NCI-H748 (cell line): Measurements from ENCODE around the gene JAM2.
"Not testable (repeated sequence)": the region's sequence is repeated elsewhere in the genome, so short reads cannot be mapped to it uniquely, and the experiment has no call there.

Experiments used
- DNase-seq: peaks from one replicate; lab custom pipeline; 2025; ENCODE audit not compliant: unreplicated experiment; lab: John Stamatoyannopoulos, UW

Gene JAM2

GRCh38 chr21:25638660-25639550, at the start of gene JAM2:
Gene JAM2, plus strand, starts transcription at chr21:25639258. Its CDS starts 564 bp downstream, at chr21:25639822.
- DNase-seq, result peak; percentile 41

GRCh38 chr21:25589887-25590286, 49.2 kb upstream of the JAM2 start:
- DNase-seq, result no peak

GRCh38 chr21:25607151-25608043, 31.7 kb upstream of the JAM2 start, which contains the start of gene MRPL39:
Gene MRPL39, minus strand, starts transcription at chr21:25607481. Its CDS starts 6 bp downstream, at chr21:25607475.
- peak; percentile 91 for DNase-seq

- peak; percentile 77 for DNase-seq
Observed at GRCh38 chr21:25608044-25608737, 30.9 kb upstream of the JAM2 start.

- no peak for DNase-seq
Observed at GRCh38 chr21:25614441-25614840, 24.6 kb upstream of the JAM2 start.

GRCh38 chr21:25615880-25616279, 23.2 kb upstream of the JAM2 start:
- DNase-seq, result no peak

- DNase-seq, result no peak
Observed at GRCh38 chr21:25619198-25619597, 19.9 kb upstream of the JAM2 start.

GRCh38 chr21:25624511-25624910, 14.5 kb upstream of the JAM2 start:
- no peak for DNase-seq

GRCh38 chr21:25625036-25625435, 14.0 kb upstream of the JAM2 start:
- DNase-seq, result no peak

GRCh38 chr21:25625776-25626555, 13.1 kb upstream of the JAM2 start:
- not testable (repeated sequence) for DNase-seq

GRCh38 chr21:25626757-25627156, 12.3 kb upstream of the JAM2 start:
- peak; percentile 34 for DNase-seq

GRCh38 chr21:25632296-25632695, 6.8 kb upstream of the JAM2 start:
- no peak for DNase-seq

- DNase-seq, result no peak
Observed at GRCh38 chr21:25635310-25635709, 3.7 kb upstream of the JAM2 start.

- no peak for DNase-seq
Observed at GRCh38 chr21:25636727-25637126, 2.3 kb upstream of the JAM2 start.

GRCh38 chr21:25637851-25638659, 1.0 kb upstream of the JAM2 start:
- peak; percentile 2 for DNase-seq

- peak; percentile 40 for DNase-seq
Observed at GRCh38 chr21:25639551-25640201, 618 bp downstream of the JAM2 start.

- peak; percentile 45 for DNase-seq
Observed at GRCh38 chr21:25640202-25640942, 1.3 kb downstream of the JAM2 start.

GRCh38 chr21:25640943-25641292, 1.9 kb downstream of the JAM2 start:
- DNase-seq, result no peak
